Spleen (tissue), 7 donors: Measurements from ENCODE around the gene TSSK2.

Source experiments
- POLR2A ChIP-seq, 3 donors: fragments of 450-650 bp; IDR thresholded peaks; one replicate each; pipeline ENCODE4 v1.5.1; 2017; ENCODE audit warnings: antibody characterized with exemption in 3 of 3, mild to moderate bottlenecking in 1 of 3
- POLR2AphosphoS5 ChIP-seq, 3 donors: sonication (generic); formaldehyde crosslinking; IDR thresholded peaks; one replicate each; pipeline ENCODE4 v1.5.1; 2017; ENCODE audit warnings: antibody characterized with exemption in 3 of 3
- TF ChIP-seq, protein P1 (sequence below), 11 experiments: fragments of 200-600 bp in 7 of 11; fragments of 450-650 bp in 4 of 11; sonication (generic) in 4 of 11; IDR thresholded peaks in 8 of 11; conservative IDR thresholded peaks in 3 of 11; 1 replicate in 7 of 11; 2 replicates in 4 of 11; pipeline versions ENCODE4 v1.4.0 to v1.8.0; 2016 to 2021; ENCODE audit warnings: antibody characterized with exemption in 11 of 11, inconsistent platforms in 4 of 11, mild to moderate bottlenecking in 1 of 11
- donor health status: DM: no; HTN: no; CAD: no; lungs with moderate emphysema.
- donor health status: DM: no; HTN: no; CAD: no.
- donor health status: DM: no; HTN: no; CAD: no.

DNA sequence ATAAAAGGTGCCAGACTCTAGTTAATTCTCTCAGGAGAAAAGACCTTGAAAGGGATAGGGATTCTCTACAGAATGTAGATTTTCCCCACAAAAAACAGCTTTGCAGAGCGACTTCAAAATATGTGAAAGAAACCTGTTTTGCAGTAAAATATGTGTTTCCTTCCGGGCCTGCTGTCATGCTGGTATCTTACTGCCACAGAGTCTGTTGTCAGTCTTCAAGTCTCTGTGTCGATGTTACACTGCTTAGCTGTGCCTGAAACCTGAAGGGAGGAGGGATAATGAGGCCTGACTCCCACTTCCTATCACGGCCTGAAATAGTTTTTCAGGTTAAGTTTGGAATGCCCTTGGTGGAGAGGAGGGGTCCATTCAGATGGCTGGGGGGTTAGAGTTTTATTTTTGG, 7.2 kb upstream of the TSSK2 start:
- TF ChIP-seq, protein P1, sequence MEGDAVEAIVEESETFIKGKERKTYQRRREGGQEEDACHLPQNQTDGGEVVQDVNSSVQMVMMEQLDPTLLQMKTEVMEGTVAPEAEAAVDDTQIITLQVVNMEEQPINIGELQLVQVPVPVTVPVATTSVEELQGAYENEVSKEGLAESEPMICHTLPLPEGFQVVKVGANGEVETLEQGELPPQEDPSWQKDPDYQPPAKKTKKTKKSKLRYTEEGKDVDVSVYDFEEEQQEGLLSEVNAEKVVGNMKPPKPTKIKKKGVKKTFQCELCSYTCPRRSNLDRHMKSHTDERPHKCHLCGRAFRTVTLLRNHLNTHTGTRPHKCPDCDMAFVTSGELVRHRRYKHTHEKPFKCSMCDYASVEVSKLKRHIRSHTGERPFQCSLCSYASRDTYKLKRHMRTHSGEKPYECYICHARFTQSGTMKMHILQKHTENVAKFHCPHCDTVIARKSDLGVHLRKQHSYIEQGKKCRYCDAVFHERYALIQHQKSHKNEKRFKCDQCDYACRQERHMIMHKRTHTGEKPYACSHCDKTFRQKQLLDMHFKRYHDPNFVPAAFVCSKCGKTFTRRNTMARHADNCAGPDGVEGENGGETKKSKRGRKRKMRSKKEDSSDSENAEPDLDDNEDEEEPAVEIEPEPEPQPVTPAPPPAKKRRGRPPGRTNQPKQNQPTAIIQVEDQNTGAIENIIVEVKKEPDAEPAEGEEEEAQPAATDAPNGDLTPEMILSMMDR (IDR thresholded peaks at IDR 0.05 in 8 of 11, conservative IDR thresholded peaks at IDR 0.05 in 3 of 11) = no peak
- no peak for TF ChIP-seq POLR2A (IDR thresholded peaks at IDR 0.05)
- TF ChIP-seq POLR2AphosphoS5 (IDR thresholded peaks at IDR 0.05) = no peak
